Esophagus mucosa (tissue), 1 donor: ENCODE measurements around the gene CFAP97D2. TPM values are rescaled to one million over a fixed set of nuclear protein-coding genes. Genes with fewer than 3 reads are reported as not detected.
"Not testable (repeated sequence)": the region's sequence is repeated elsewhere in the genome, so short reads cannot be mapped to it uniquely, and the experiment has no call there.

Experiments used
- ATAC-seq: fragments of 200-7000 bp; cut with Tn5 transposase; one replicate; pipeline ENCODE4 v1.9.1; 2020
- total RNA-seq: library from RNA; stranded (reverse); gene quantifications from one replicate; pipeline ENCODE4 v1.2.4, GENCODE V29; 2023
- donor health status: DM: yes; HTN: yes; CAD: no.

CFAP97D2 gene
- total RNA-seq, 1 donor from 2014 or later = not detected

DNA sequence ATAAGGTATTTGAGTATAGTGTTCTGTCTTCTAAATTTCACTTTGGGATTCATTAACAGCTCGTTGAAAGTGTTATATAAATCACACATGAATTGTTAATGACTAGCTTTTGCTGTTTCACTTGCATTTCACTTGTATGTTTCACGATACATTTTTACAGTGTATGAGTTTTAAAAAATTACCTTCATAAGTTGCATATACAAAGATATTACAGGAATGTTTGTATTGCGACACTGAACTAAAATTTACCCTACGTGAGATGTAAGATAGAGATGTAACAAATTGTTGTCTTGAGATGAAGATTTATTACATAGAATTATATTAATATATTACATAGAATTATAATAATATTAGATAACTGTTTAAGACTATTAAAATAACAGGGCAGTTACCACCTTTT is 57.2 kb downstream of the CFAP97D2 start:
- no peak for ATAC-seq

GRCh38 chr13:114237415-114238112 is 58.5 kb downstream of the CFAP97D2 start:
- ATAC-seq = no peak

DNA sequence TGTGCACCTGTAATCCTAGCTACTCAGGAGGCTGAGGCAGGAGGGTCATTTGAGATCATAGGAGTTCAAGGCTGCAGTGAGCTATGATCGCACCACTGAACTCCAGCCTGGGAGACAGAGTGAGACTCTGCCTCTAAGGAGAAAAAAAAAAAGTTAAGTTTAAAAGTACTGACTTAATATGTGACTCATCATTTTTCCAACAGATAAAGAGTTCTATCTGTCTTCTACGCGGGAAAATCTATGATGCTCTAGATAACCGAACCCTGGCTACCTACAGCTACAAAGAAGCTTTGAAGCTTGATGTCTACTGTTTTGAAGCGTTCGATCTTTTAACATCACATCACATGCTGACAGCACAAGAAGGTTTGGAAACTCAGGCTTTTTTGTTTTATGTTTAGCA is 62.9 kb downstream of the CFAP97D2 start:
- ATAC-seq = no peak

DNA sequence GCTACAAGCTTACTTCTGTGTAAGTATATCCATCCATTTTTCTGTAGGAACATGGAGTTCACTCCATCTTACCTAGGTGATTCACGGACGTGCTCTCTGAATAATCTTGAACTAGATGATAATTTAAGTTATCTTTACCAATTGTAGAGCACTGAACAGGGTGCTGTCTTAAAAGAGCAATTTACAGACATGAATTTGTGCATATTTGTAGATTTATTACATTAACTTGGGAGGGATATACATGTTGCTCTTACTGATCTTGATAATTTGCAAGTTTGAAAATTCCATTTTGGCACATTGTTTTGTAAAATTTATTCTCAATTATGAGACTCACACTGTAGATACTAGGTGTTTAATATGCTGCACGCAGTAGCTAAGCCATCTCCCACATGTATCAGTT is 64.9 kb downstream of the CFAP97D2 start:
- ATAC-seq = no peak

- ATAC-seq = no peak
These were observed 65.6 kb downstream of the CFAP97D2 start for GRCh38 chr13:114244637-114245036.

GRCh38 chr13:114248011-114248410 is 69.0 kb downstream of the CFAP97D2 start:
- ATAC-seq = no peak

DNA sequence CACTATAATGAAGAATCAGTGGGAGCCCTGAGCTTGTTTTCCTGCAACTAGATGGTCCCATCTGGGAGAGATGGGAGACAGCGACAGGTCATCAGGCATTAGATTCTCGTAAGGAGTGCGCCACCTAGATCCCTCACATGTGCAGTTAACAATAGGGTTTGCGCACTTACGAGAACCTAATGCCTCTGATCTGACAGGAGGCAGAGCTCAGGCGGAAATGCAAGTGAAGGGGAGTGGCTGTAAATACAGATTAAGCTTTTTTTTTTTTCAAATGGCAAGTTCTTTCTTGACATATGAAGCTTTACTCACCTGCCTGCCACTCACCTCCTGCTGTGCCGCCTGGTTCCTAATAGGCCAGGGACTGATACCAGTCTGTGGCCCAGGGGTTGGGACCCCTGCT is 70.0 kb downstream of the CFAP97D2 start:
- peak; percentile 81 for ATAC-seq

DNA sequence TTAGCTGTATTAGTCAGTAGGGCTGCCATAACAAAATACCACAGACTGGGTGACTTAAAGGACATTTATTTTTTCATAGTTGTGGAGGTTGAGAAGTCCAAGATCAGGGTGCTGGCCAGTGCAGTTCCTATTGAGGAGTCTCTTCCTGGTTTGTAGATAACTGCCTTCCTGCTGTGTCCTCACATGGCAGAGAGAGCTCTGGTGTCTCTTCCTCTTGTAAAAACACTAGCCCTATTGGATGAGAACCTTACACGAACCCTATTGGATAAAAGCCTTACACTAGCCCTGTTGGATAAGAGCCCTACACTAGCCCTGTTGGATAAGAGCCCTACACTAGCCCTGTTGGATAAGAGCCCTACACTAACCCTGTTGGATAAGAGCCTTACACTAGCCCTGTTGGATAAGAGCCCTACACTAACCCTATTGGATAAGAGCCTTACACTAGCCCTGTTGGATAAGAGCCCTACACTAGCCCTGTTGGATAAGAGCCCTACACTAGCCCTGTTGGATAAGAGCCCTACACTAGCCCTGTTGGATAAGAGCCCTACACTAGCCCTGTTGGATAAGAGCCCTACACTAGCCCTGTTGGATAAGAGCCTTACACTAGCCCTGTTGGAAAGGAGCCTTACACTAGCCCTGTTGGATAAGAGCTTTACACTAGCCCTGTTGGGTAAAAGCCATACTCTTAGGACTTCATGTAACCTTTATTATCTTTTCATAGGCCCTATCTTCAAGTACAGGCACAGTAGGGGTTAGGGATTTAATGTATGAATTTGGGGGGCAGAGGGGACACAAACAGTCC is 72.8 kb downstream of the CFAP97D2 start:
- not testable (repeated sequence) for ATAC-seq

- ATAC-seq = no peak
These were observed 77.5 kb downstream of the CFAP97D2 start for GRCh38 chr13:114256547-114256946.

- no peak for ATAC-seq
These were observed 78.0 kb downstream of the CFAP97D2 start for GRCh38 chr13:114257014-114257413.

- ATAC-seq = no peak
These were observed 79.5 kb downstream of the CFAP97D2 start for GRCh38 chr13:114258589-114258988.

DNA sequence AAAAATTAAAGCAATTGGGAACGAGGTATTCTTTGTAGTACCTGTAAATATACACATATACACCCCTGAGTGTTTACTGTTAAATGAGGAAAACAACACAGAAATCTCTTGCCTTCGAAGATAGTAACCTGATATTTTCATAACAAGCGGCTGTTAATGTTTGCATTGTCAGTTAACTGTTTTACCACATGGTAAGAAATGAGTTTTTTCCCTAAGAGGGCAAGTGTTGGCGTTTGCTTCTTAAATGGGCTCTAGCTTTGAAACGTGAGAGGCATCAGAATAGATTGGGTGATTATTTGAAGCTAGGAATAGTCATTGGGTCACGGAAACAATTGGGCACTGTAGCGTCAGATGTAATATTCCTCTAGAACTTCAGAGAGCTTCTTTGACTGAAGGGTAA is 80.3 kb downstream of the CFAP97D2 start:
- no peak for ATAC-seq

- ATAC-seq = no peak
These were observed 80.9 kb downstream of the CFAP97D2 start for GRCh38 chr13:114259974-114260373.

- ATAC-seq = no peak
These were observed 81.8 kb downstream of the CFAP97D2 start for GRCh38 chr13:114260814-114261213.

DNA sequence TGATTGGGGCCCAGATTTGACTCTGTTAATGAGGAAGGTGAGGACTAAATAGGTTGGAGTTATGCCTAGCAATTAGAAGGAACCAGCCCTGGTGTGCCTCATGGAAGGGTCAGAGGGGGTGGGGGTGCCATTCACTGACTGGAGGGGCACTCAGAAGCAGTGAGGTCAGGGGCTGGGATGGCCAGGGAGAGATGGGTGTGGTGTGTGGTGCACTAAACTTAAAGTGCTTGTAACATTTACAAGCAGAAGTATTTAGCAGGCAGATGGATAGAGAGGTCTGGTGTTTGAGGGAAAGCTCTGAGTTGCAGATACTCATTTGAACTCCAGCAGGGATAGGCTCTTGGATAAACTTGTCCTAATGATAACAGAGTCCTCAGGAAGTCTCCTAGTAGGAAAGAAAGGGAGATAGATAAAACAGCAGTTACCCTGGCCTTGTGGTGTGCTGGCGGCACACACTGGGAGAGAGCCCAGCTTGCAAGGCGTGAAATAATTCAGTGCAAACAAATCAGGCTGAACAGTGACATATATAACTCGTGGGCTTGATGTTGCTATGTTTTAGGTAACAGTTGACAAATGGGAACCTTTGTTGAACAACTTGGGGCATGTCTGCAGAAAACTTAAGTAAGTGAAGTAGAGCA is 82.4 kb downstream of the CFAP97D2 start:
- ATAC-seq = no peak

DNA sequence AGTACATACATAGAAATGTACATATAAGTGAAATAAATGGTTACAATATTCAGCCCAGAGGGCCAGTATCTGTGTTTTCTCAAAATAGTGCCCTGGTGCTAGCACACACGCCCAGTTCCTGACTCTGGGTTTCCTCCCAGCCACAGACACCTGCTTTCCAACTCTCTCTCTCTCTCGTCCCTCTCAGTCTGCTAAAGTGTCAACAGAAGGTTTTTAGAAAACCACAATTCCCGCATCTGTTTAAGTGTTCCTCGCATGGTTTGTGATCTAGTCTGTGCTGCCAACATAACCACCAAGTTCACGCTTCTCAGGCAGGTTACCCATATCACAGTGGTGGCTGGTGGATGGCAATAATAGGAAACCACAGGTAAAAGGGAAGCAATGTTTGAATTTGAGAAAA is 84.5 kb downstream of the CFAP97D2 start:
- ATAC-seq = no peak

GRCh38 chr13:114264313-114264712 is 85.3 kb downstream of the CFAP97D2 start:
- not testable (repeated sequence) for ATAC-seq

- no peak for ATAC-seq
These were observed 86.0 kb downstream of the CFAP97D2 start for GRCh38 chr13:114264886-114265611.

DNA sequence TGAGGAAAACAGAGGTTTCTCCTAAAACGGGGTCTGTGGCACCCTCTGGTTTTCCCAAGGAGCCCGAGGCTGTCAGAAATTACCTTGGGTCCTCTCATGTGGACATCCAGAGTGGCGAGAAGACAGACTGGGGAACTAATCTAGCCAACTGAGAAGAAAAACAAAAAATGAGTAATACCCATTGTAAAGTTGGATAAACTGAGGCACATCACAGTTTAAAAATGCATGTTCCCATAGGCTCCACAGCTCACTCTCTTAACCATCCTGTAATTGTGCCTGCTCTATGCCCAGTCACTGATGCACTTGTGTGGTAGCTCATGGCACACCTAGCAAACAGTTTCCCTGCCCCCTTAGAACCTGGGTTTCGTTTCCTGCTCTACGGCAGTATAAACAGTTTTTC is 87.2 kb downstream of the CFAP97D2 start:
- no peak for ATAC-seq

DNA sequence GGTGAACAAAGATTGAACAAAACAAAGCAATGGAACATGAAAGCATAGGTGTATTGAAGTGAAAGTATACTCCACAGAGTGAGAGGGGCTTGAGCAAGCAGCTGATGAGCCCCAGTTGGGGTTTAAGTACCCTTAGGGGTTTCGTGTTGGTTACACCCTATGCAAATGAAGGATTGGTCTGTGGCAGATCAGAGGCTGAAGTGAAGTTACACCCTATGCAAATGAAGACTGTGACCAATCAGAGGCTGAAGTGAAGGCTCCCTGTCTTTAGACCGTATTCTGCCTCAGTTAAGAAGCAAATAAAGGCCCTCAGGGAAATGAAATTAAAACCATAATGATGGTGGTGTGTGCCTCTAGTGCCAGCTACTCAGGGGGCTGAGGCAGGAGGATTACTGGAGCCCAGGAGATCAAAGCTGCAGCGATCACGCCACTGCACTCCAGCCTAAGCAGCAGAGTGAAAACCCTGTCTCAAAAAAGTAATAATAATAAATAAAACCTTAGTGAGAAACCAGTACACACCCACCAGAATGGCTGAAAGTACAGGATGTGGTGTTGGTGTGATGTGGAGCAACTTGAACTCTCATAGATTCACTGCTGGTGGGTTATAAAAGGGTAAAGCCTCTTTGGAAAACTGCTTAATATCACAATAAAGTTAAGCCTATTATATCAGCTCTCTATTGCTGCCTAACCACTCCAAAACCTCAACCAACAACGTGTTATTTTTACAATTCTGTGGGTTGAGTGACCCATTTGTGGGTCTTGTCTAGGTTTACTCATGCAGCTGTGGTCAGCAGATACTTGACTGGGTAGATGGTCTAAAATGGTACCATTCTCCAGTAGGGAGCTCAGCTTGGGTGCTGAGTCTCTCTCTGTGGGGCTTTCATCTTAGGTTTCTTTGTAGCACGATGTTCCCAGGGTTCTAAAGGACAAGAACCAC is 89.6 kb downstream of the CFAP97D2 start:
- no peak for ATAC-seq

DNA sequence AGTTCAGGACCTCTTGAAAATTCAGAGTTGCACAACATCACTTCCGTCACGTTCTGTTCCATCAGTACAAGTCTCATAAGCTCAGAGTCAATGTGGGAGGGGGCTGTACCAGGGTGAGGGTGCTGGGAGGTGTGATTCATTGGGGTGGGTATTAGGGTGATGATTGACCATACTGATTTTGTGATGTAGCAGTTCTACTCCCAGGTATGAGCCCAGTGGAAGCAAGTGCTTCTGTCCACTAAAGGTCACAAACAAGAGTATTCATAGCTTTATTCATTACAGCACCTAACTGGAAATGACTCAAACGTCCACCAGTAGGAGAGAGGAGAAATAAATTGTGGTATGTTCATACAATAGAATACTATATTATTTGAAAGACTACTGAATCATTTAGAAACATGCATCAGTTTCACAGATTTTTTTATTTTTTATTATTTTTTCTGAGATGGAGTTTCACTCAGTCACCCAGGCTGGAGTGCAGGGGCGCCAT is 90.3 kb downstream of the CFAP97D2 start:
- no peak for ATAC-seq
